HUES64 (cell line): Measurements from ENCODE around the gene INO80E.
"Not testable (repeated sequence)": the region's sequence is repeated elsewhere in the genome, so short reads cannot be mapped to it uniquely, and the experiment has no call there.

Experiments
- H3K27ac ChIP-seq: 2 replicates; pipeline ENCODE4 v1.7.0; 2013; ENCODE audit warnings: low read depth, low read length, inconsistent platforms
- H3K27me3 ChIP-seq: 2 replicates; pipeline ENCODE4 v1.6.1; 2013; ENCODE audit warnings: mild to moderate bottlenecking, low read length; ENCODE audit not compliant: insufficient read depth
- H3K36me3 ChIP-seq: 2 replicates; pipeline ENCODE4 v1.6.1; 2013; ENCODE audit warnings: mild to moderate bottlenecking, low read length; ENCODE audit not compliant: insufficient read depth
- H3K4me1 ChIP-seq: 2 replicates; pipeline ENCODE4 v1.6.1; 2013; ENCODE audit warnings: mild to moderate bottlenecking, low read length, moderate library complexity; ENCODE audit not compliant: insufficient read depth
- H3K4me3 ChIP-seq: 2 replicates; pipeline ENCODE4 v1.5.1; 2013; ENCODE audit warnings: mild to moderate bottlenecking, low read length, moderate library complexity
- H3K9ac ChIP-seq: 2 replicates; pipeline ENCODE4 v1.6.1; 2013; ENCODE audit warnings: mild to moderate bottlenecking, low read depth, low read length
- H3K9me3 ChIP-seq: 2 replicates; pipeline ENCODE4 v1.6.1; 2013; ENCODE audit warnings: low read depth, low read length; ENCODE audit not compliant: insufficient read depth
- WGBS: fragments of 150-250, 120-280 bp; methylation state at CpG from one replicate; pipeline ENCODE4 v1.1.7; 2013; ENCODE audit warnings: missing lambda C conversion rate; 5-methylcytosine and 5-hydroxymethylcytosine counted together

The INO80E gene

GRCh38 chr16:30005341-30006094, 9.5 kb downstream of the INO80E start:
- H3K9me3 ChIP-seq: no peaks in the 10 kb centered on the region
- no peak overlapping the region for H3K4me3 ChIP-seq
- no peak overlapping the region for H3K27ac ChIP-seq
- 84% methylated on average over 35 of the region's 35 CpGs for WGBS
- peaks cover 15% of the 10 kb centered on the region for H3K27me3 ChIP-seq
- no peak overlapping the region for H3K9ac ChIP-seq
- H3K36me3 ChIP-seq: peaks cover 18% of the 10 kb centered on the region; the same call in 1 of the 2 replicates
- 0 out of 2 replicates have a peak, but pooled peaks cover 2% of the 10 kb centered on the region for H3K4me1 ChIP-seq

GRCh38 chr16:30006095-30006473, 10.0 kb downstream of the INO80E start:
- H3K36me3 ChIP-seq: peaks cover 18% of the 10 kb centered on the region; the same call in 1 of the 2 replicates

GRCh38 chr16:30006659-30007377, 10.8 kb downstream of the INO80E start:
- peaks cover 16% of the 10 kb centered on the region; the same call in 1 of the 2 replicates for H3K36me3 ChIP-seq
- no peak overlapping the region for H3K9ac ChIP-seq
- H3K4me1 ChIP-seq: no peaks in the 10 kb centered on the region
- 91% methylated on average over 34 of the region's 34 CpGs for WGBS
- no peak overlapping the region for H3K27ac ChIP-seq
- peaks cover 25% of the 10 kb centered on the region for H3K27me3 ChIP-seq
- H3K4me3 ChIP-seq: no peak overlapping the region
- no peaks in the 10 kb centered on the region for H3K9me3 ChIP-seq

More at GRCh38 chr16:30006095-30006473, 10.0 kb downstream of the INO80E start:
- no peaks in the 10 kb centered on the region for H3K9me3 ChIP-seq
- peaks cover 19% of the 10 kb centered on the region for H3K27me3 ChIP-seq
- H3K27ac ChIP-seq: no peak overlapping the region
- no peak overlapping the region for H3K4me3 ChIP-seq
- H3K9ac ChIP-seq: no peak overlapping the region
- H3K4me1 ChIP-seq: no peaks in the 10 kb centered on the region
- WGBS: 93% methylated on average over 18 of the region's 18 CpGs

GRCh38 chr16:30007378-30007895, 11.4 kb downstream of the INO80E start:
- Histone ChIP-seq H3K36me3 (peaks cover 11% of the 10 kb centered on the region; the same call in 1 of the 2 replicates), H3K4me1 (peaks cover 3% of the 10 kb centered on the region; the same call in 1 of the 2 replicates), H3K9ac (no peak overlapping the region), H3K9me3 (no peaks in the 10 kb centered on the region), H3K4me3 (no peak overlapping the region), H3K27ac (no peak overlapping the region), H3K27me3 (peaks cover 31% of the 10 kb centered on the region)
- 85% methylated on average over 11 of the region's 11 CpGs for WGBS

- Histone ChIP-seq H3K36me3 (0 out of 2 replicates have a peak, but pooled peaks cover 7% of the 10 kb centered on the region), H3K9ac (no peak overlapping the region), H3K27me3 (peaks cover 37% of the 10 kb centered on the region), H3K9me3 (no peaks in the 10 kb centered on the region), H3K4me1 (peaks cover 3% of the 10 kb centered on the region; the same call in 1 of the 2 replicates), H3K27ac (no peak overlapping the region), H3K4me3 (no peak overlapping the region)
- WGBS: 58% methylated on average over 26 of the region's 26 CpGs
Measured at GRCh38 chr16:30009085-30009862, 13.2 kb downstream of the INO80E start.

GRCh38 chr16:30009990-30010843, 14.2 kb downstream of the INO80E start:
- H3K9me3 ChIP-seq: no peaks in the 10 kb centered on the region
- H3K4me1 ChIP-seq: peaks cover 3% of the 10 kb centered on the region; the same call in 1 of the 2 replicates
- peaks cover 37% of the 10 kb centered on the region for H3K27me3 ChIP-seq
- H3K9ac ChIP-seq: no peak overlapping the region
- H3K27ac ChIP-seq: no peak overlapping the region
- 0 out of 2 replicates have a peak, but pooled peaks cover 7% of the 10 kb centered on the region for H3K36me3 ChIP-seq
- WGBS: 36% methylated on average over 34 of the region's 34 CpGs
- H3K4me3 ChIP-seq: peak overlapping the region; percentile 78

- Histone ChIP-seq H3K4me1 (peaks cover 3% of the 10 kb centered on the region; the same call in 1 of the 2 replicates), H3K9ac (no peak within 1 kb of the TSS), H3K27ac (no peak within 1 kb of the TSS), H3K36me3 (0 out of 2 replicates have a peak, but pooled peaks cover 3% of the 10 kb centered on the region), H3K27me3 (peaks cover 37% of the 10 kb centered on the region), H3K4me3 (peak within 1 kb of the TSS; percentile 78), H3K9me3 (no peaks in the 10 kb centered on the region)
- WGBS: under 1% methylated on average over 97 of the region's 99 CpGs
Measured at GRCh38 chr16:30010844-30011713, 15.0 kb downstream of the INO80E start, which contains the start of gene DOC2A. DOC2A (minus strand) TSS chr16:30011027; CDS start chr16:30010222, 805 bp downstream.

- Histone ChIP-seq H3K27me3 (peaks cover 37% of the 10 kb centered on the region), H3K27ac (no peak overlapping the region), H3K9ac (no peak overlapping the region), H3K4me1 (peaks cover 3% of the 10 kb centered on the region; the same call in 1 of the 2 replicates), H3K36me3 (no peaks in the 10 kb centered on the region), H3K4me3 (peak overlapping the region; percentile 78), H3K9me3 (no peaks in the 10 kb centered on the region)
- WGBS: 7% methylated on average over 31 of the region's 31 CpGs
Measured at GRCh38 chr16:30011714-30012504, 15.9 kb downstream of the INO80E start.

GRCh38 chr16:30012598-30012997, 16.6 kb downstream of the INO80E start:
- H3K9me3 ChIP-seq, H3K36me3 ChIP-seq, H3K27ac ChIP-seq, H3K9ac ChIP-seq, H3K4me1 ChIP-seq: not testable (repeated sequence)
- WGBS: 80% methylated on average over 14 of the region's 14 CpGs
- peak overlapping the region; percentile 78; the same call in 1 of the 2 replicates for H3K4me3 ChIP-seq
- H3K27me3 ChIP-seq: peaks cover 37% of the 10 kb centered on the region
